IMR-90 (cell line): Measurements from ENCODE around the gene SMG5. TPM values are rescaled to one million over a fixed set of nuclear protein-coding genes. Genes with fewer than 3 reads are reported as not detected.

ENCODE experiments used
- ATAC-seq: fragments of 200-7000 bp; cut with Tn5 transposase; 2 replicates; pipeline ENCODE4 v1.9.1; 2020; ENCODE audit warnings: low read depth, mild to moderate bottlenecking, moderate library complexity
- BruUV-seq: library from RNA; stranded (reverse); fragments of 400-500 nt; replicated peaks from 2 replicates; lab custom pipeline; 2021; lab: Mats Ljungman, UMichigan
- CTCF ChIA-PET: fragments of 300-600 bp; formaldehyde crosslinking; extraction: SDS; loops from one replicate; lab custom pipeline; 2021; ENCODE audit warnings: antibody characterized with exemption; lab: Yijun Ruan, JAX
- POLR2A ChIA-PET: fragments of 300-600 bp; sonication (Branson Sonifier 250); formaldehyde crosslinking; loops from one replicate; lab custom pipeline; 2022; ENCODE audit warnings: antibody characterized with exemption; ENCODE audit not compliant: unreplicated experiment; lab: Charles Lee
- DNase-seq: peaks from one replicate; pipeline ENCODE4 v3.0.0; 2013
- H2AFZ ChIP-seq: replicated peaks from 2 replicates; pipeline ENCODE3; 2013; ENCODE audit warnings: low read length, mild to moderate bottlenecking; ENCODE audit not compliant: poor library complexity
- H2AK5ac ChIP-seq: 2 replicates; pipeline ENCODE4 v1.6.1; 2013; ENCODE audit warnings: low read depth, low read length, inconsistent platforms
- H2AK9ac ChIP-seq: replicated peaks from 2 replicates; pipeline ENCODE3; 2013; ENCODE audit warnings: mild to moderate bottlenecking, low read depth, low read length, moderate library complexity; ENCODE audit not compliant: poor library complexity
- H2BK120ac ChIP-seq: 2 replicates; pipeline ENCODE4 v1.6.1; 2013; ENCODE audit warnings: low read depth, low read length, inconsistent platforms
- H2BK15ac ChIP-seq: 3 replicates; pipeline ENCODE4 v1.6.1; 2013; ENCODE audit warnings: low read depth, low read length, inconsistent platforms
- H2BK20ac ChIP-seq: 2 replicates; pipeline ENCODE4 v1.6.1; 2013; ENCODE audit warnings: low read depth, mild to moderate bottlenecking, inconsistent platforms, low read length, moderate library complexity
- H2BK5ac ChIP-seq: 2 replicates; pipeline ENCODE4 v1.6.1; 2013; ENCODE audit warnings: mild to moderate bottlenecking, low read depth, low read length, inconsistent platforms; ENCODE audit not compliant: poor library complexity, severe bottlenecking
- H3K14ac ChIP-seq: replicated peaks from 2 replicates; pipeline ENCODE4 v1.6.1; 2013; ENCODE audit warnings: low read depth, low read length, inconsistent platforms
- H3K18ac ChIP-seq: 2 replicates; pipeline ENCODE4 v1.6.1; 2013; ENCODE audit warnings: low read depth, low read length, control low read depth
- H3K23ac ChIP-seq: 2 replicates; pipeline ENCODE4 v1.6.1; 2013; ENCODE audit warnings: low read depth, low read length, inconsistent platforms
- H3K27ac ChIP-seq: 2 replicates; pipeline ENCODE4 v1.5.1; 2013; ENCODE audit warnings: mild to moderate bottlenecking, control low read depth, low read length; ENCODE audit not compliant: insufficient read depth
- H3K27me3 ChIP-seq: 2 replicates; pipeline ENCODE4 v1.6.1; 2013; ENCODE audit warnings: low read length; ENCODE audit not compliant: control insufficient read depth, insufficient read depth
- H3K36me3 ChIP-seq: 2 replicates; pipeline ENCODE4 v1.6.1; 2013; ENCODE audit warnings: low read length, mixed read lengths; ENCODE audit not compliant: control insufficient read depth, insufficient read depth
- H3K4ac ChIP-seq: 2 replicates; pipeline ENCODE4 v1.6.1; 2013; ENCODE audit warnings: low read depth, low read length, inconsistent platforms
- H3K4me1 ChIP-seq: 2 replicates; pipeline ENCODE4 v1.6.1; 2013; ENCODE audit warnings: low read length, mixed read lengths; ENCODE audit not compliant: control insufficient read depth, insufficient read depth
- H3K4me2 ChIP-seq: 2 replicates; pipeline ENCODE4 v1.6.1; 2013; ENCODE audit warnings: low read depth, mild to moderate bottlenecking, control low read depth, low read length, moderate library complexity
- H3K4me3 ChIP-seq: 2 replicates; pipeline ENCODE4 v1.5.1; 2013; ENCODE audit warnings: low read depth, mild to moderate bottlenecking, control low read depth, low read length, moderate library complexity; ENCODE audit not compliant: insufficient read depth
- H3K56ac ChIP-seq: 2 replicates; pipeline ENCODE4 v1.6.1; 2013; ENCODE audit warnings: low read length, inconsistent platforms; ENCODE audit not compliant: insufficient read depth; ENCODE audit errors: extremely low read depth
- H3K79me1 ChIP-seq, 2 experiments: 2 replicates each; pipeline ENCODE4 v1.6.1; 2013; ENCODE audit warnings: low read length in 2 of 2, inconsistent platforms in 1 of 2, low read depth in 1 of 2
- H3K9ac ChIP-seq: 2 replicates; pipeline ENCODE4 v1.6.1; 2013; ENCODE audit warnings: low read depth, low read length, control low read depth
- H3K9me1 ChIP-seq: 2 replicates; pipeline ENCODE4 v1.6.1; 2013; ENCODE audit warnings: low read length, inconsistent platforms; ENCODE audit not compliant: insufficient read depth
- H3K9me3 ChIP-seq: 2 replicates; pipeline ENCODE4 v1.6.1; 2013; ENCODE audit warnings: low read length; ENCODE audit not compliant: control insufficient read depth, insufficient read depth
- H4K20me1 ChIP-seq: 2 replicates; pipeline ENCODE4 v1.6.1; 2013; ENCODE audit warnings: low read length, inconsistent platforms; ENCODE audit not compliant: insufficient read depth
- H4K5ac ChIP-seq: 2 replicates; pipeline ENCODE4 v1.6.1; 2013; ENCODE audit warnings: mild to moderate bottlenecking, low read depth, low read length, control low read depth
- H4K8ac ChIP-seq, 2 experiments: 2 replicates each; pipeline ENCODE4 v1.6.1; 2013; ENCODE audit warnings: low read depth in 2 of 2, low read length in 2 of 2, control low read depth in 1 of 2, inconsistent platforms in 1 of 2
- H4K91ac ChIP-seq: 2 replicates; pipeline ENCODE4 v1.6.1; 2013; ENCODE audit warnings: low read depth, low read length, inconsistent platforms; ENCODE audit not compliant: insufficient read depth
- MAZ ChIP-seq: IDR thresholded peaks from 2 replicates; pipeline ENCODE4 v1.6.1; 2012; ENCODE audit warnings: low read depth, mild to moderate bottlenecking, low read length, improper control_type of control experiment, moderate library complexity, borderline replicate concordance
- MXI1 ChIP-seq: IDR thresholded peaks from 2 replicates; pipeline ENCODE4 v1.6.1; 2012; ENCODE audit warnings: low read depth, mild to moderate bottlenecking, low read length, moderate library complexity, borderline replicate concordance
- RAD21 ChIP-seq: IDR thresholded peaks from 2 replicates; pipeline ENCODE4 v1.6.1; 2012; ENCODE audit warnings: low read length, improper control_type of control experiment
- USF2 ChIP-seq: fragments of 150-350 bp; IDR thresholded peaks from 2 replicates; pipeline ENCODE4 v1.6.1; 2017; ENCODE audit warnings: mild to moderate bottlenecking, antibody characterized with exemption, low read length, low read depth
- WGBS, 2 experiments: methylation state at CpG; one replicate each; pipeline versions ENCODE4 v1.1.5 to v1.1.7; 2013; ENCODE audit warnings: missing lambda C conversion rate in 2 of 2; ENCODE audit not compliant: insufficient read length in 1 of 2; ENCODE audit errors: extremely low coverage in 2 of 2; 5-methylcytosine and 5-hydroxymethylcytosine counted together
- dilution Hi-C: fragments of 300-500 bp; cut with HindIII; formaldehyde crosslinking; loops from one replicate; pipeline ENCODE4 v1.14.3; 2018; ENCODE audit warnings: low sequenced_read_pairs; ENCODE audit not compliant: unreplicated experiment
- in situ Hi-C: fragments of 300-500 bp; cut with MboI; formaldehyde crosslinking; loops from 3 replicates; pipeline ENCODE4 v1.14.3; 2019; ENCODE audit warnings: low sequenced_read_pairs, inconsistent platforms, mixed read lengths
- intact Hi-C: fragments of 100-400 bp; cut with micrococcal nuclease; formaldehyde crosslinking; loops from 2 replicates; pipeline ENCODE4 v1.10.0; 2022
- polyA plus RNA-seq, 3 experiments: library from polyadenylated mRNA; depleted of rRNA; stranded (reverse); fragments of >200 nt; gene quantifications; 2 replicates each; pipeline ENCODE4 v1.2.3, GENCODE V29; 2012; ENCODE audit warnings: low replicate concordance in 1 of 3
- total RNA-seq: library from RNA; depleted of rRNA; stranded (reverse); fragments of >200 nt; gene quantifications from 2 replicates; pipeline ENCODE4 v1.2.3, GENCODE V29; 2012

Gene SMG5
- total and polyA plus RNA-seq, 2 of the 4 experiments (the other 2 are of a cell fraction), result 34.7 to 37.3 TPM

- Histone ChIP-seq H3K79me1 (peaks cover 14 to 37% of the 10 kb centered on the region in 2 experiments), H3K27me3 (no peaks in the 10 kb centered on the region), H3K4ac (no peak overlapping the region), H2BK5ac (no peak overlapping the region), H3K18ac (no peak overlapping the region), H2BK120ac (no peak overlapping the region), H2AK9ac (no peak overlapping the region), H3K9ac (no peak overlapping the region), H3K36me3 (peaks cover 71% of the 10 kb centered on the region), H2AK5ac (no peak overlapping the region), H3K4me3 (no peak overlapping the region), H3K9me3 (no peaks in the 10 kb centered on the region), H4K5ac (no peak overlapping the region), H3K23ac (no peak overlapping the region), H3K4me2 (no peak overlapping the region), H4K91ac (no peak overlapping the region), H4K20me1 (peaks cover 15% of the 10 kb centered on the region), H3K9me1 (peaks cover 4% of the 10 kb centered on the region; the same call in 1 of the 2 replicates), H3K4me1 (peaks cover 3% of the 10 kb centered on the region), H3K14ac (no peak overlapping the region), H3K27ac (no peak overlapping the region), H3K56ac (no peak overlapping the region), H2BK20ac (no peak overlapping the region), H4K8ac (no peak overlapping the region), H2BK15ac (no peak overlapping the region), H2AFZ (no peak overlapping the region)
- CTCF ChIA-PET, result no interaction called here
- in situ Hi-C loops, result no loop called here
- no peak for TF ChIP-seq MAZ
- TF ChIP-seq MXI1, result no peak
- no peak for TF ChIP-seq USF2
- no peak for TF ChIP-seq RAD21
- intact Hi-C loops, result no loop called here
- dilution Hi-C loops, result no loop called here
- POLR2A ChIA-PET, result no interaction called here
- BruUV-seq, result no TSS peak
- ATAC-seq, result no peak
- DNase-seq, result no peak
- WGBS, 2 experiments, result no CpG with 5 or more reads among the region's 2 CpGs
These were observed 24.9 kb downstream of the SMG5 start for GRCh38 chr1:156257711-156258110.
